Transverse colon (tissue), 4 donors: Measurements from ENCODE around the gene ABCB7.

Experiments used
- POLR2AphosphoS5 ChIP-seq, 3 donors: sonication (generic); formaldehyde crosslinking; IDR thresholded peaks; one replicate each; pipeline ENCODE4 v1.6.1; 2016; ENCODE audit warnings: antibody characterized with exemption in 3 of 3
- TF ChIP-seq, protein P1 (sequence below), 5 experiments: fragments of 200-600 bp in 3 of 5; fragments of 450-650 bp in 2 of 5; sonication (generic) in 3 of 5; IDR thresholded peaks; 1 replicate in 2 of 5; 2 replicates in 3 of 5; pipeline ENCODE4 v1.5.1; 2016 to 2017; ENCODE audit warnings: antibody characterized with exemption in 5 of 5, inconsistent platforms in 3 of 5, mild to moderate bottlenecking in 2 of 5, moderate library complexity in 1 of 5

DNA sequence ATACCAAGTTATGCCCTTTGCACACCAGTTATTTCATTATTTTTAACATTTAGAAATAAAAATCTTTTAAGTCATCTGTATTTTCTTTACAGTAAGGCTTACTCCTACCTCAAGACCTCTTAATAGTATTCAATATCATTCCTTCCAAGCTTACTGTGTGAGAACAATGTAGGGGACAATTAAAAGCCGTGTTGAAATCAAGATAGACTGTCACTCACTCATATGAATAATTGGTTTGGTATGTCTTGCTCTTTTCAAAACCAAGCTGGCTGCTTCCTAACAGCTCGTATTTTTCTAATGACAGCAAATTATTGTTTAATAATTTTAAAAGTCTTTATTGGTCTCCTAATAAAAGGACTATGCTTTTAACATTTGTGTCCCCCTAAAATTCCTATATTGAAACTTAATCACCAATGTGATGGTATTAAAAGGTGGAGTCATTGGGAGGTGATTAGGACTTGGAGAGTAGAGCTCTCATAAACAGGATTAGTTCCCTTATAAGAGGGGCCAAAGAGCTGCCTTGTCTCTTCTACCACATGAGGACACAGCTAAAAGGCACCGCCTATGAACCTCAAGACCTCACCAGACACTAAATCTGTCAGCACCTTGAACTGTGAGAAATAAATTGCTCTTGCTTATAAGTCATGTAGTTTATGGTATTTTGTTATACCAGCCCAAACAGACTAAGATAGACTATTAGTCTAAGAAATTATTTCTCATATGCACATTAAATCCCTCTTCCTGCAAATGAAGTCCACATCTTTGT is 4.1 kb downstream of the ABCB7 start:
- TF ChIP-seq, protein P1, sequence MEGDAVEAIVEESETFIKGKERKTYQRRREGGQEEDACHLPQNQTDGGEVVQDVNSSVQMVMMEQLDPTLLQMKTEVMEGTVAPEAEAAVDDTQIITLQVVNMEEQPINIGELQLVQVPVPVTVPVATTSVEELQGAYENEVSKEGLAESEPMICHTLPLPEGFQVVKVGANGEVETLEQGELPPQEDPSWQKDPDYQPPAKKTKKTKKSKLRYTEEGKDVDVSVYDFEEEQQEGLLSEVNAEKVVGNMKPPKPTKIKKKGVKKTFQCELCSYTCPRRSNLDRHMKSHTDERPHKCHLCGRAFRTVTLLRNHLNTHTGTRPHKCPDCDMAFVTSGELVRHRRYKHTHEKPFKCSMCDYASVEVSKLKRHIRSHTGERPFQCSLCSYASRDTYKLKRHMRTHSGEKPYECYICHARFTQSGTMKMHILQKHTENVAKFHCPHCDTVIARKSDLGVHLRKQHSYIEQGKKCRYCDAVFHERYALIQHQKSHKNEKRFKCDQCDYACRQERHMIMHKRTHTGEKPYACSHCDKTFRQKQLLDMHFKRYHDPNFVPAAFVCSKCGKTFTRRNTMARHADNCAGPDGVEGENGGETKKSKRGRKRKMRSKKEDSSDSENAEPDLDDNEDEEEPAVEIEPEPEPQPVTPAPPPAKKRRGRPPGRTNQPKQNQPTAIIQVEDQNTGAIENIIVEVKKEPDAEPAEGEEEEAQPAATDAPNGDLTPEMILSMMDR (IDR thresholded peaks at IDR 0.05) = no peak
- no peak for TF ChIP-seq POLR2AphosphoS5 (IDR thresholded peaks at IDR 0.05)
